PC-9 (cell line): ENCODE data around the gene ACSM6. TPM values are rescaled to one million over a fixed set of nuclear protein-coding genes. Genes with fewer than 3 reads are reported as not detected.

Experiments
- Bru-seq: library from RNA; stranded (reverse); fragments of 400-500 nt; gene quantifications from one replicate; lab custom pipeline; 2021; lab: Mats Ljungman, UMichigan
- BruChase-seq, 2 experiments: library from RNA; stranded (reverse); fragments of 400-500 nt; gene quantifications; one replicate each; lab custom pipeline; 2021; lab: Mats Ljungman, UMichigan
- BruUV-seq: library from RNA; stranded (reverse); fragments of 400-500 nt; replicated peaks from 2 replicates; lab custom pipeline; 2021; lab: Mats Ljungman, UMichigan
- CTCF ChIA-PET: fragments of 300-600 bp; sonication (Branson Sonifier 250); formaldehyde crosslinking; loops from one replicate; lab custom pipeline; 2022; ENCODE audit warnings: antibody characterized with exemption; lab: Charles Lee
- POLR2A ChIA-PET: fragments of 300-600 bp; sonication (Branson Sonifier 250); formaldehyde crosslinking; loops from one replicate; lab custom pipeline; 2022; ENCODE audit warnings: antibody characterized with exemption; ENCODE audit not compliant: unreplicated experiment; lab: Charles Lee
- DNase-seq, 2 experiments: peaks; one replicate each; pipeline versions ENCODE4 v3.0.0 to v3.0.0-alpha.2; 2015 to 2022; ENCODE audit warnings: mixed read lengths in 1 of 2
- H2AFZ ChIP-seq: fragments of 200-600 bp; sonication (generic); 2 replicates; pipeline ENCODE4 v1.8.1; 2017; ENCODE audit warnings: antibody characterized with exemption
- H3F3A ChIP-seq: fragments of 200-600 bp; sonication (generic); 2 replicates; pipeline ENCODE4 v1.8.1; 2017; ENCODE audit warnings: antibody characterized with exemption, mild to moderate bottlenecking, low read depth; ENCODE audit not compliant: insufficient read depth
- H3K27ac ChIP-seq: fragments of 200-600 bp; sonication (generic); 2 replicates; pipeline ENCODE4 v1.6.1; 2016; ENCODE audit warnings: mixed run types
- H3K27me3 ChIP-seq: fragments of 200-600 bp; sonication (generic); 2 replicates; pipeline ENCODE4 v1.6.1; 2016; ENCODE audit warnings: low read depth, mixed run types; ENCODE audit not compliant: insufficient read depth
- H3K36me3 ChIP-seq: fragments of 200-600 bp; sonication (generic); 2 replicates; pipeline ENCODE4 v1.6.1; 2016; ENCODE audit warnings: low read depth, mixed run types
- H3K4me1 ChIP-seq: fragments of 200-600 bp; sonication (generic); replicated peaks from 2 replicates; pipeline ENCODE4 v1.6.1; 2016; ENCODE audit warnings: mixed run types; ENCODE audit not compliant: insufficient read depth
- H3K4me2 ChIP-seq: fragments of 200-600 bp; sonication (generic); 2 replicates; pipeline ENCODE4 v1.6.1; 2017; ENCODE audit warnings: mixed run types
- H3K4me3 ChIP-seq: fragments of 200-600 bp; sonication (generic); 2 replicates; pipeline ENCODE4 v1.6.1; 2016; ENCODE audit warnings: mixed run types
- H3K79me2 ChIP-seq: fragments of 200-600 bp; sonication (generic); 2 replicates; pipeline ENCODE4 v1.6.1; 2017; ENCODE audit warnings: low read depth, mixed run types
- H3K9me2 ChIP-seq: fragments of 200-600 bp; sonication (generic); 2 replicates; pipeline ENCODE4 v1.8.1; 2017; ENCODE audit warnings: mild to moderate bottlenecking; ENCODE audit not compliant: insufficient read depth
- H3K9me3 ChIP-seq: fragments of 200-600 bp; sonication (generic); 2 replicates; pipeline ENCODE4 v1.8.1; 2016; ENCODE audit warnings: low read depth; ENCODE audit not compliant: insufficient read depth
- H4K20me1 ChIP-seq: fragments of 200-600 bp; sonication (generic); 2 replicates; pipeline ENCODE4 v1.8.1; 2017; ENCODE audit not compliant: insufficient read depth
- CTCF ChIP-seq: fragments of 200-600 bp; sonication (generic); conservative IDR thresholded peaks from 2 replicates; pipeline ENCODE4 v1.6.1; 2017; ENCODE audit warnings: mixed run types, antibody characterized with exemption, mild to moderate bottlenecking, moderate library complexity
- EZH2 ChIP-seq: fragments of 200-600 bp; sonication (generic); IDR thresholded peaks from 2 replicates; pipeline ENCODE4 v1.8.0; 2017; ENCODE audit warnings: antibody characterized with exemption, low read depth
- intact Hi-C: fragments of 100-400 bp; cut with micrococcal nuclease; formaldehyde crosslinking; loops from one replicate; pipeline ENCODE4 v1.10.0; 2022; ENCODE audit not compliant: unreplicated experiment
- long read RNA-seq: library from polyadenylated mRNA; stranded (forward); transcript quantifications from one replicate; pipeline ENCODE4 v2.0.0, GENCODE V29; 2022
- total RNA-seq: library from RNA; stranded (reverse); gene quantifications from 2 replicates; pipeline ENCODE4 v1.2.3, GENCODE V29; 2021

Gene ACSM6, protein sequence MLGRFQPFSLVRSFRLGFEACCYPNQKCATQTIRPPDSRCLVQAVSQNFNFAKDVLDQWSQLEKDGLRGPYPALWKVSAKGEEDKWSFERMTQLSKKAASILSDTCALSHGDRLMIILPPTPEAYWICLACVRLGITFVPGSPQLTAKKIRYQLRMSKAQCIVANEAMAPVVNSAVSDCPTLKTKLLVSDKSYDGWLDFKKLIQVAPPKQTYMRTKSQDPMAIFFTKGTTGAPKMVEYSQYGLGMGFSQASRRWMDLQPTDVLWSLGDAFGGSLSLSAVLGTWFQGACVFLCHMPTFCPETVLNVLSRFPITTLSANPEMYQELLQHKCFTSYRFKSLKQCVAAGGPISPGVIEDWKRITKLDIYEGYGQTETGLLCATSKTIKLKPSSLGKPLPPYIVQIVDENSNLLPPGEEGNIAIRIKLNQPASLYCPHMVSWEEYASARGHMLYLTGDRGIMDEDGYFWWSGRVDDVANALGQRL
- total RNA-seq (not detected in 2 replicates), Bru-seq, nascent RNA (percentile 16 among the genes with signal in this experiment), BruChase-seq, experiment 1, labeled RNA remaining after a 2-hour chase (percentile 4 among the genes with signal in this experiment), BruChase-seq, experiment 2, labeled RNA remaining after a 6-hour chase (not detected)
- long read RNA-seq, partial matches to known transcripts = 0 of 1 reads
- long read RNA-seq, other reads (novel, unspliced or antisense) = 1 of 1 reads

DNA sequence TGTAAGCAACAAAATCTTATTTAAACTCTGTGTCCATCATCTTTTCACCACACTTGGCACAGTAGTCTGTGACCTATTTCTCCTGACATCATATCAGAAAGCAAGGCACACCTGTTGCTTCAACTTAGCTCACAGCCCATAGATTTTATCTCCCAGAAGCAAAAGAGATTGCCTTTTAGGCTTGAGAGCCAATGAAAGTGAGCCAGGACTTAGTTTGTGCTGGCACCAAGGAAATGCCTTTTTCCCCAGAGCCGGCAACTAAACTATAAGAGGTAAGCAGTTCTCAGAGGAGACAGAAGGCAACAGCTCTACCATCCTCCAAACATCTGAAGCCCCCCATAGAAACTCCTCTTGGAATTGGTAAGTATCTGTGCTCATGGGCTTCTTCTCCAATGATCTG lies at the start of gene ACSM6:
Gene ACSM6, plus strand, starts transcription at position 295 of the 400 bp plus-strand sequence. CDS start 248 bp downstream, outside the sequence.
- no peak within 1 kb of the TSS for H3K4me3 ChIP-seq
- no peaks in the 10 kb centered on the region for H3K9me2 ChIP-seq
- no peak within 1 kb of the TSS for H2AFZ ChIP-seq
- no peak within 1 kb of the TSS for H3K4me2 ChIP-seq
- ChIA-PET CTCF (no interaction called here), POLR2A (no interaction called here)
- no peaks in the 10 kb centered on the region for H3K27me3 ChIP-seq
- H3K4me1 ChIP-seq = no peaks in the 10 kb centered on the region
- peak in 1 of 2 experiments; percentile 57 for DNase-seq
- TF ChIP-seq EZH2 (no peak), CTCF (no peak)
- no peaks in the 10 kb centered on the region for H3K36me3 ChIP-seq
- H3K9me3 ChIP-seq = no peaks in the 10 kb centered on the region
- intact Hi-C loops = no loop called here
- H3F3A ChIP-seq = no peaks in the 10 kb centered on the region
- no peaks in the 10 kb centered on the region for H4K20me1 ChIP-seq
- no peaks in the 10 kb centered on the region for H3K79me2 ChIP-seq
- H3K27ac ChIP-seq = no peak within 1 kb of the TSS
- no TSS peak for BruUV-seq

- CTCF ChIA-PET = no interaction called here
- H3K4me3 ChIP-seq = no peak overlapping the region
- H3K79me2 ChIP-seq = no peaks in the 10 kb centered on the region
- no peak overlapping the region for H2AFZ ChIP-seq
- TF ChIP-seq CTCF (no peak), EZH2 (no peak)
- H3F3A ChIP-seq = no peaks in the 10 kb centered on the region
- H3K36me3 ChIP-seq = no peaks in the 10 kb centered on the region
- no peaks in the 10 kb centered on the region for H4K20me1 ChIP-seq
- no peaks in the 10 kb centered on the region for H3K4me1 ChIP-seq
- no peak for DNase-seq
- no TSS peak for BruUV-seq
- no peaks in the 10 kb centered on the region for H3K9me3 ChIP-seq
- no peaks in the 10 kb centered on the region for H3K27me3 ChIP-seq
- no peak overlapping the region for H3K27ac ChIP-seq
- intact Hi-C loops = no loop called here
- H3K4me2 ChIP-seq = no peak overlapping the region
- POLR2A ChIA-PET = no interaction called here
- no peaks in the 10 kb centered on the region for H3K9me2 ChIP-seq
Observed at GRCh38 chr10:95168694-95169093, 25.3 kb upstream of the ACSM6 start.

GRCh38 chr10:95169522-95169921 lies 24.5 kb upstream of the ACSM6 start:
- Histone ChIP-seq H3F3A (no peaks in the 10 kb centered on the region), H2AFZ (no peak overlapping the region), H4K20me1 (no peaks in the 10 kb centered on the region), H3K27ac (no peak overlapping the region), H3K4me3 (no peak overlapping the region), H3K4me2 (no peak overlapping the region), H3K4me1 (no peaks in the 10 kb centered on the region), H3K9me3 (no peaks in the 10 kb centered on the region), H3K36me3 (no peaks in the 10 kb centered on the region), H3K79me2 (no peaks in the 10 kb centered on the region), H3K9me2 (no peaks in the 10 kb centered on the region), H3K27me3 (no peaks in the 10 kb centered on the region)
- POLR2A ChIA-PET = no interaction called here
- BruUV-seq = no TSS peak
- DNase-seq = no peak
- intact Hi-C loops = no loop called here
- TF ChIP-seq EZH2 = no peak
- no peak for TF ChIP-seq CTCF
- CTCF ChIA-PET = no interaction called here
